ENCODE data around the gene CELF1. TPM values are rescaled to one million over a fixed set of nuclear protein-coding genes. Genes with fewer than 3 reads are reported as not detected.

CELF1 gene
- total and polyA plus RNA-seq, 10 of the 15 experiments (the other 5 are each of a cell fraction or from before 2014, with no cell fraction given) = 35.3 to 128 (median 85.7) TPM

GRCh38 chr11:47488674-47489394 is 64.1 kb downstream of the CELF1 start:
- no peaks in the 10 kb centered on the region for H3K4me1 ChIP-seq (ENCODE audit: control insufficient read depth, insufficient read depth, low read length)
- SMC1A ChIA-PET (ENCODE audit: uncharacterized antibody, unreplicated experiment) = interaction anchor here (0.7 to 2.6 kb wide), 2 partner anchors 11 to 66 kb away, joined by 3 to 19 read pairs; no protein-coding TSS in a partner anchor
- no peak overlapping the region for H3K4me3 ChIP-seq
- intact Hi-C loops (cut with micrococcal nuclease; ENCODE audit: unreplicated experiment) (no loop called here), in situ Hi-C loops (cut with MboI) (no loop called here)
- no TSS peak for BruUV-seq (replicated peaks)
- POLR2A ChIA-PET = interaction anchor here (0.6 kb wide), 1 partner anchor 76 kb away, joined by 4 read pairs; no protein-coding TSS in a partner anchor
- H3K9me3 ChIP-seq (replicated peaks; ENCODE audit: control insufficient read depth, insufficient read depth, low read length) = no peaks in the 10 kb centered on the region
- no peaks in the 10 kb centered on the region for H4K20me1 ChIP-seq (ENCODE audit: control insufficient read depth, insufficient read depth)
- no peak overlapping the region for H3K27ac ChIP-seq (ENCODE audit: control insufficient read depth, insufficient read depth)
- H2AFZ ChIP-seq (ENCODE audit: control insufficient read depth, low read depth, low read length) = no peak overlapping the region
- no peaks in the 10 kb centered on the region for H3K27me3 ChIP-seq (replicated peaks in 1 of 2; ENCODE audit: control insufficient read depth in 2 of 2, insufficient read depth in 2 of 2, low read length in 1 of 2)
- peaks cover 6 to 21% of the 10 kb centered on the region in 2 experiments for H3K36me3 ChIP-seq (ENCODE audit: control insufficient read depth in 2 of 2, insufficient read depth in 2 of 2, low read length in 1 of 2)
- CTCF ChIA-PET = interaction anchor here (1.3 to 2.1 kb wide), 2 partner anchors 64 to 128 kb away, joined by 4 to 8 read pairs; partner anchors contain the start of gene CELF1
- RAD21 ChIA-PET (ENCODE audit: unreplicated experiment) = no interaction called here
- ATAC-seq (no peak), FAIRE-seq (no peak), DNase-seq (ENCODE audit: low read depth, low spot score) (no peak)
- peaks cover 15% of the 10 kb centered on the region for H3K79me2 ChIP-seq (ENCODE audit: control insufficient read depth, insufficient read depth, low read length)
- WGBS (ENCODE audit: insufficient coverage, insufficient replicate concordance, low lambda C conversion rate, missing lambda C conversion rate) = 61% methylated on average over 6 of the region's 6 CpGs
- H3K4me2 ChIP-seq (ENCODE audit: control insufficient read depth, insufficient read depth) = no peak overlapping the region
- no peak overlapping the region for H3K9ac ChIP-seq (ENCODE audit: control insufficient read depth, insufficient read depth, low read length)
- no peak for TF ChIP-seq NR2C2 (IDR thresholded peaks at IDR 0.05; ENCODE audit: borderline replicate concordance, control insufficient read depth, insufficient read length, low read depth)
- no peak for TF ChIP-seq DPF2 (IDR thresholded peaks at IDR 0.05)
- TF ChIP-seq, protein P1, sequence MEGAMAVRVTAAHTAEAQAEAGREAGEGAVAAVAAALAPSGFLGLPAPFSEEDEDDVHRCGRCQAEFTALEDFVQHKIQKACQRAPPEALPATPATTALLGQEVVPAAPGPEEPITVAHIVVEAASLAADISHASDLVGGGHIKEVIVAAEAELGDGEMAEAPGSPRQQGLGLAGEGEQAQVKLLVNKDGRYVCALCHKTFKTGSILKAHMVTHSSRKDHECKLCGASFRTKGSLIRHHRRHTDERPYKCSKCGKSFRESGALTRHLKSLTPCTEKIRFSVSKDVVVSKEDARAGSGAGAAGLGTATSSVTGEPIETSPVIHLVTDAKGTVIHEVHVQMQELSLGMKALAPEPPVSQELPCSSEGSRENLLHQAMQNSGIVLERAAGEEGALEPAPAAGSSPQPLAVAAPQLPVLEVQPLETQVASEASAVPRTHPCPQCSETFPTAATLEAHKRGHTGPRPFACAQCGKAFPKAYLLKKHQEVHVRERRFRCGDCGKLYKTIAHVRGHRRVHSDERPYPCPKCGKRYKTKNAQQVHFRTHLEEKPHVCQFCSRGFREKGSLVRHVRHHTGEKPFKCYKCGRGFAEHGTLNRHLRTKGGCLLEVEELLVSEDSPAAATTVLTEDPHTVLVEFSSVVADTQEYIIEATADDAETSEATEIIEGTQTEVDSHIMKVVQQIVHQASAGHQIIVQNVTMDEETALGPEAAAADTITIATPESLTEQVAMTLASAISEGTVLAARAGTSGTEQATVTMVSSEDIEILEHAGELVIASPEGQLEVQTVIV (IDR thresholded peaks at IDR 0.05; ENCODE audit: borderline replicate concordance, partially characterized antibody) = no peak
- no peak for TF ChIP-seq RUNX3 (IDR thresholded peaks at IDR 0.05; ENCODE audit: low read length)
- no peak for TF ChIP-seq BRCA1 (IDR thresholded peaks at IDR 0.05; ENCODE audit: low read depth, low read length)
- TF ChIP-seq MTA3 (IDR thresholded peaks at IDR 0.05; ENCODE audit: borderline replicate concordance, low read length) = no peak
- TF ChIP-seq, protein P2, sequence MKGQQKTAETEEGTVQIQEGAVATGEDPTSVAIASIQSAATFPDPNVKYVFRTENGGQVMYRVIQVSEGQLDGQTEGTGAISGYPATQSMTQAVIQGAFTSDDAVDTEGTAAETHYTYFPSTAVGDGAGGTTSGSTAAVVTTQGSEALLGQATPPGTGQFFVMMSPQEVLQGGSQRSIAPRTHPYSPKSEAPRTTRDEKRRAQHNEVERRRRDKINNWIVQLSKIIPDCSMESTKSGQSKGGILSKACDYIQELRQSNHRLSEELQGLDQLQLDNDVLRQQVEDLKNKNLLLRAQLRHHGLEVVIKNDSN (IDR thresholded peaks at IDR 0.05; ENCODE audit: borderline replicate concordance, extremely low read length, insufficient read depth, low read depth, low read length) = no peak
- no peak for TF ChIP-seq CBX5 (IDR thresholded peaks at IDR 0.05; ENCODE audit: low read depth)
- TF ChIP-seq ZSCAN29 (IDR thresholded peaks at IDR 0.05) = no peak
- no peak for TF ChIP-seq NR2F1 (conservative IDR thresholded peaks at IDR 0.05)
- TF ChIP-seq, protein P3, sequence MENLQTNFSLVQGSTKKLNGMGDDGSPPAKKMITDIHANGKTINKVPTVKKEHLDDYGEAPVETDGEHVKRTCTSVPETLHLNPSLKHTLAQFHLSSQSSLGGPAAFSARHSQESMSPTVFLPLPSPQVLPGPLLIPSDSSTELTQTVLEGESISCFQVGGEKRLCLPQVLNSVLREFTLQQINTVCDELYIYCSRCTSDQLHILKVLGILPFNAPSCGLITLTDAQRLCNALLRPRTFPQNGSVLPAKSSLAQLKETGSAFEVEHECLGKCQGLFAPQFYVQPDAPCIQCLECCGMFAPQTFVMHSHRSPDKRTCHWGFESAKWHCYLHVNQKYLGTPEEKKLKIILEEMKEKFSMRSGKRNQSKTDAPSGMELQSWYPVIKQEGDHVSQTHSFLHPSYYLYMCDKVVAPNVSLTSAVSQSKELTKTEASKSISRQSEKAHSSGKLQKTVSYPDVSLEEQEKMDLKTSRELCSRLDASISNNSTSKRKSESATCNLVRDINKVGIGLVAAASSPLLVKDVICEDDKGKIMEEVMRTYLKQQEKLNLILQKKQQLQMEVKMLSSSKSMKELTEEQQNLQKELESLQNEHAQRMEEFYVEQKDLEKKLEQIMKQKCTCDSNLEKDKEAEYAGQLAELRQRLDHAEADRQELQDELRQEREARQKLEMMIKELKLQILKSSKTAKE (IDR thresholded peaks at IDR 0.05; ENCODE audit: low read depth, poor library complexity, severe bottlenecking) = no peak
- no peak for TF ChIP-seq EED (IDR thresholded peaks at IDR 0.05; ENCODE audit: low read depth)
- no peak for TF ChIP-seq EGR1 (IDR thresholded peaks at IDR 0.05; ENCODE audit: borderline replicate concordance in 1 of 2, low read depth in 2 of 2, low read length in 2 of 2)
